ENCODE data around the gene ALDOA. TPM values are rescaled to one million over a fixed set of nuclear protein-coding genes. Genes with fewer than 3 reads are reported as not detected.

ALDOA gene
- total RNA-seq, 4 donors from 2014 or later = 752 to 2,025 (median 1,174) TPM

DNA sequence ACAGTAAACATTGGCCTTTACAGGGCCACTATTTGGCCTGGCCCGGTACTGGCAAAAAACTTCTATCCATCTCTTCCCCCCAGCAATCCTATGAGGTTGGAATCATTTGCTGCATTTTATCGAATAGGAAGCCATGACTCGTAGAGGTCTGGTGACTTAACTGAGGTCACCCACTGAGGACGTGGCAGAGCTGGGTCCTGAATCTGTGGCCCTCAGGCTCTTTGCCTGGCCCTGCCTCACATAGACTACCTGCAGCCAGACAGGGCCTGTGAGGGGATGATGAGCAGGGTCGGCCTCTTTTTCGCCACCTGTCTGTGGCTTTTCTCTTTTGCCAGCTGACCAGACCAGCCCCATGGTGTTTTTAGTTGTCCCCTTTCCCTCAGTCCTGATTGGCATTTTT is 12.1 kb downstream of the ALDOA start:
- TF ChIP-seq, protein P1, sequence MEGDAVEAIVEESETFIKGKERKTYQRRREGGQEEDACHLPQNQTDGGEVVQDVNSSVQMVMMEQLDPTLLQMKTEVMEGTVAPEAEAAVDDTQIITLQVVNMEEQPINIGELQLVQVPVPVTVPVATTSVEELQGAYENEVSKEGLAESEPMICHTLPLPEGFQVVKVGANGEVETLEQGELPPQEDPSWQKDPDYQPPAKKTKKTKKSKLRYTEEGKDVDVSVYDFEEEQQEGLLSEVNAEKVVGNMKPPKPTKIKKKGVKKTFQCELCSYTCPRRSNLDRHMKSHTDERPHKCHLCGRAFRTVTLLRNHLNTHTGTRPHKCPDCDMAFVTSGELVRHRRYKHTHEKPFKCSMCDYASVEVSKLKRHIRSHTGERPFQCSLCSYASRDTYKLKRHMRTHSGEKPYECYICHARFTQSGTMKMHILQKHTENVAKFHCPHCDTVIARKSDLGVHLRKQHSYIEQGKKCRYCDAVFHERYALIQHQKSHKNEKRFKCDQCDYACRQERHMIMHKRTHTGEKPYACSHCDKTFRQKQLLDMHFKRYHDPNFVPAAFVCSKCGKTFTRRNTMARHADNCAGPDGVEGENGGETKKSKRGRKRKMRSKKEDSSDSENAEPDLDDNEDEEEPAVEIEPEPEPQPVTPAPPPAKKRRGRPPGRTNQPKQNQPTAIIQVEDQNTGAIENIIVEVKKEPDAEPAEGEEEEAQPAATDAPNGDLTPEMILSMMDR (IDR thresholded peaks at IDR 0.05) = no peak
- TF ChIP-seq POLR2A (IDR thresholded peaks at IDR 0.05) = no peak
- Histone ChIP-seq H3K27me3 (no peaks in the 10 kb centered on the region), H3K4me1 (peaks cover 12 to 17% of the 10 kb centered on the region in 2 donors), H3K36me3 (peaks cover 23% of the 10 kb centered on the region in 2 donors), H3K4me3 (replicated peaks in 1 of 3) (no peak overlapping the region), H3K27ac (no peak overlapping the region), H3K9me3 (no peaks in the 10 kb centered on the region)
- WGBS, 2 donors = 85 to 87% methylated on average over 6 of the region's 6 CpGs
- intact Hi-C loops (cut with DNase I) = no loop called here
- DNase-seq = no peak

DNA sequence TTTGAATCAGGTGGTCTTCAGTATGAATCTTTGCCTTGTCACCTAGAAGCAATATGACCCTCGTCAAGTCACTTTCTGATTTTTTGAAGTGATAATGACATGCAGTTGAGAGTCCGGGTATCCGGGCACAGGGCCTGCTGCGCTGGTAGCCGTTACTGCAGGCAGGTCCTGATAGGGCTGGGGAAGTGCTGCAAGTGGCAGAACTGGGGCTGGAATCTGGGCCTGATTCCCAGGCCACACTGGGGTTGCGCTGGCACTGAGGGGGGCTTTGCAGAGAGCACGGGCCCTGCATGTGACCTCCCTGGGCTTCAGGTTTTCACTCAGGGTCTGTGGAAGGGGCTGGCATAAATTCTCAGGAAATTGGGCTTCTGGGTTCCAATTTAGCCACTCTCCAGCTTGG is 13.2 kb downstream of the ALDOA start:
- no peak overlapping the region for H3K27ac ChIP-seq
- TF ChIP-seq, protein P1 (IDR thresholded peaks at IDR 0.05) = no peak
- no peak for TF ChIP-seq POLR2A (IDR thresholded peaks at IDR 0.05)
- WGBS, 2 donors = 88 to 91% methylated on average over 6 to 7 of the region's 7 CpGs
- peaks cover 32 to 34% of the 10 kb centered on the region in 2 donors for H3K36me3 ChIP-seq
- no peaks in the 10 kb centered on the region for H3K9me3 ChIP-seq
- H3K4me1 ChIP-seq = peaks cover 12 to 17% of the 10 kb centered on the region in 2 donors
- intact Hi-C loops (cut with DNase I) = no loop called here
- DNase-seq = no peak
- H3K27me3 ChIP-seq = no peaks in the 10 kb centered on the region
- no peak overlapping the region for H3K4me3 ChIP-seq (replicated peaks in 1 of 3)

DNA sequence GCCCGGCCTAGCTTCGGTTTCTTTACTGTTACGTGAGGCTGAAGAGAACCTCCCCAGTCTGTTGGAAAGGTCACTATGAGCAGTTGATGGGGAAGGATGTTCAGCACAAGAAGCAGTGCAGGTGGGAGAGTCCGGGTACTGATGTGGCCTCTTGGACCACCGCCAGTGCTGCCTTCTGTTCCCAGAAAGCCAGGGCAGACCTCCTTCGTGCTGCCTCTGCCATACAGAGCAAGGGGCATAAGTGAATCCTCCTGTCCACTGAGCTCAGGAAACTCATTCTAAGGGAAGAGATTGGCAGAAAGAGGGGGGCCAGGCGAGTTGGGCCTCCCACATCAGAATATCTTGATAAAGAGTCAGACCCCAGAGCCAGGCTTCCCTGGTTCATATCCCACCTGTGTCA is 13.9 kb downstream of the ALDOA start:
- Histone ChIP-seq H3K36me3 (peaks cover 39 to 41% of the 10 kb centered on the region in 2 donors), H3K9me3 (no peaks in the 10 kb centered on the region), H3K27me3 (no peaks in the 10 kb centered on the region), H3K4me3 (replicated peaks in 1 of 3) (no peak overlapping the region), H3K27ac (no peak overlapping the region), H3K4me1 (peaks cover 12 to 17% of the 10 kb centered on the region in 2 donors)
- WGBS, 2 donors = 91 to 93% methylated on average over 7 of the region's 7 CpGs
- intact Hi-C loops (cut with DNase I) = no loop called here
- no peak for DNase-seq
- TF ChIP-seq, protein P1 (IDR thresholded peaks at IDR 0.05) = no peak

DNA sequence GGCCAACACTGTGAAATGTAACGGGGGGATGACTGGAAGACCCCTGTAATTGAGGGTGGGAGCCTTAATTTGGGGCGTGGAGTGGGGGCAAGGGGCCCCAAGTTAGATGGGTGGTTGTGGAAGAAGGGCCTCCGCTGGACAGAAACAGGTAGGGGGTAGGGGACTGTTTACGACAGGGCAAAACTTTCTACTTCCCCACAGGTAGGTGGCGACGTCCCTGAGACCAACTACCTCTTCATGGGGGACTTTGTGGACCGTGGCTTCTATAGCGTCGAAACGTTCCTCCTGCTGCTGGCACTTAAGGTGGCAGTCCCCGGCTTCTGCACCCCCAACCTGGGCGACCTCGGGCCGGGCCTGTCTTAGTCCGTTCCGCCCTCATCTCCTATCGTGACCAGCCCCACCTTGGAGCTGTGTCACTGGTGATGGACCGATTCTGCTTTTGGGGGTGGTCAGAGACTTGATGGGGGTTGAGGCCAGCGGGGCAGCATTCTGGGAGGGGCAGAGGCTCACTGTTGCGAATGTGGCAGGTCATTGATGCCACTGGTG is 17.1 kb downstream of the ALDOA start:
- TF ChIP-seq POLR2A (IDR thresholded peaks at IDR 0.05) = no peak
- TF ChIP-seq, protein P1 (IDR thresholded peaks at IDR 0.05) = no peak
- H3K36me3 ChIP-seq = peaks cover 50 to 55% of the 10 kb centered on the region in 2 donors
- DNase-seq = no peak
- H3K27ac ChIP-seq = no peak overlapping the region
- H3K4me1 ChIP-seq = peaks cover 0 to 2% of the 10 kb centered on the region in 2 donors
- intact Hi-C loops (cut with DNase I) = loop anchor here (10.0 kb wide), 1 partner anchor 342 kb away; no protein-coding TSS in a partner anchor
- no peak overlapping the region for H3K4me3 ChIP-seq (replicated peaks in 1 of 3)
- H3K9me3 ChIP-seq = no peaks in the 10 kb centered on the region
- no peaks in the 10 kb centered on the region for H3K27me3 ChIP-seq
- WGBS, 2 donors = 87 to 89% methylated on average over 20 of the region's 20 CpGs

DNA sequence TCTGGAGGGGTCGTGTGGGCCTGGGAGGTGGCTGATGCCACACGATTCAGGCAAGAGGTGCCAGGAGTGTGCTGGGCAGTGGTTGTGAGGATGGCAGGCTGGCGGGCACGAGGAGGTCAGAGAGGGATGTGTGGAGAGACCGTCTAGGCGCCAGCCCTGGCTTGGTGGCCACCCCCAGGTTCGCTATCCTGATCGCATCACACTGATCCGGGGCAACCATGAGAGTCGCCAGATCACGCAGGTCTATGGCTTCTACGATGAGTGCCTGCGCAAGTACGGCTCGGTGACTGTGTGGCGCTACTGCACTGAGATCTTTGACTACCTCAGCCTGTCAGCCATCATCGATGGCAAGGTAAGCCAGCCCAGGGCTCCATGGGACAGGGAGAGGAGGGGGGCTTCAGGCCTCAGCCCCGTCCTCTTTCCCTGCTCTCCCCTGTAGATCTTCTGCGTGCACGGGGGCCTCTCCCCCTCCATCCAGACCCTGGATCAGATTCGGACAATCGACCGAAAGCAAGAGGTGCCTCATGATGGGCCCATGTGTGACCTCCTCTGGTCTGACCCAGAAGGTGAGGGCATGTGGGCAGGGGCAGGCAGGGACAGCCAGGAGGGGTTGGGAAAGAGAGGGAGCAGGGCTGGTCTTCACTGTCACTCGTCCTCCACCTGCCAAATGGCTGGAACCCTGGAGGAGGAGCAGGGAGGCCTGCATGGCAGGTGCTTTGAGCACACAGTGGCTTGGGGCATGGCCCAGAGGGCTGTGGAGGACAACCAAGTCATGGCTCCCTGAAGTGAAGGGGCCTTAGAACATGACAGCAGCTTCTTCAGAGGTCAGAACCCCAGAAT is 17.9 kb downstream of the ALDOA start:
- H3K27me3 ChIP-seq = no peaks in the 10 kb centered on the region
- intact Hi-C loops (cut with DNase I) = loop anchor here (10.0 kb wide), 1 partner anchor 341 kb away; no protein-coding TSS in a partner anchor
- WGBS, 2 donors = 94 to 95% methylated on average over 20 to 23 of the region's 24 CpGs

More for the DNA sequence above, 17.9 kb downstream of the ALDOA start:
- no peak for TF ChIP-seq POLR2A (IDR thresholded peaks at IDR 0.05)
- TF ChIP-seq, protein P1 (IDR thresholded peaks at IDR 0.05) = no peak
- Histone ChIP-seq H3K36me3 (peaks cover 50 to 54% of the 10 kb centered on the region in 2 donors), H3K9me3 (no peaks in the 10 kb centered on the region), H3K4me1 (no peaks in the 10 kb centered on the region), H3K27ac (no peak overlapping the region), H3K4me3 (replicated peaks in 1 of 3) (no peak overlapping the region)
- DNase-seq = no peak

Measured in thyroid gland (tissue), 4 donors.